ENCODE results near the gene ANKZF1.
A peak's percentile ranks its signal among the peaks of the same experiment; 100 is the strongest.

ANKZF1 gene

GRCh38 chr2:219209236-219210195 is 20.1 kb upstream of the ANKZF1 start:
- DNase-seq: no peak

- no peak for DNase-seq
Observed at GRCh38 chr2:219210196-219210885, 19.3 kb upstream of the ANKZF1 start.

GRCh38 chr2:219210886-219211362 is 18.7 kb upstream of the ANKZF1 start:
- DNase-seq: no peak

- DNase-seq: no peak
Observed at GRCh38 chr2:219213026-219213415, 16.6 kb upstream of the ANKZF1 start.

- DNase-seq: no peak
Observed at GRCh38 chr2:219213486-219214071, 16.0 kb upstream of the ANKZF1 start.

- no peak for DNase-seq
Observed at GRCh38 chr2:219214141-219214540, 15.5 kb upstream of the ANKZF1 start.

GRCh38 chr2:219214786-219215185 is 14.8 kb upstream of the ANKZF1 start:
- DNase-seq: no peak

GRCh38 chr2:219215871-219216534 is 13.6 kb upstream of the ANKZF1 start:
- no peak for DNase-seq

GRCh38 chr2:219216535-219216915 is 13.1 kb upstream of the ANKZF1 start:
- DNase-seq: no peak

GRCh38 chr2:219218217-219218731 is 11.3 kb upstream of the ANKZF1 start:
- peak; percentile 19 for DNase-seq

GRCh38 chr2:219218732-219219701 is 10.6 kb upstream of the ANKZF1 start, which contains the start of gene ABCB6:
Gene ABCB6, minus strand, starts transcription at chr2:219218958. Its CDS starts 285 bp downstream, at chr2:219218673.
- DNase-seq: peak; percentile 90

GRCh38 chr2:219219784-219220532 is 9.6 kb upstream of the ANKZF1 start:
- DNase-seq: no peak

- DNase-seq: no peak
Observed at GRCh38 chr2:219220652-219221402, 8.8 kb upstream of the ANKZF1 start.

- no peak for DNase-seq
Observed at GRCh38 chr2:219221957-219222518, 7.6 kb upstream of the ANKZF1 start.

GRCh38 chr2:219223831-219224610 is 5.6 kb upstream of the ANKZF1 start:
- DNase-seq: no peak

GRCh38 chr2:219225350-219225749 is 4.3 kb upstream of the ANKZF1 start:
- no peak for DNase-seq

- DNase-seq: no peak
Observed at GRCh38 chr2:219228041-219228910, 1.3 kb upstream of the ANKZF1 start.

GRCh38 chr2:219228911-219229304 is 698 bp upstream of the ANKZF1 start:
- no peak for DNase-seq
